ENCODE data around the gene PCCB. TPM values are rescaled to one million over a fixed set of nuclear protein-coding genes. Genes with fewer than 3 reads are reported as not detected.
A peak's percentile ranks its signal among the peaks of the same experiment; 100 is the strongest.
"Not testable (repeated sequence)": the region's sequence is repeated elsewhere in the genome, so short reads cannot be mapped to it uniquely, and the experiment has no call there.

The PCCB gene
- total RNA-seq = 10 to 100 TPM; 31.2 to 95.8 (median 60.3) TPM

DNA sequence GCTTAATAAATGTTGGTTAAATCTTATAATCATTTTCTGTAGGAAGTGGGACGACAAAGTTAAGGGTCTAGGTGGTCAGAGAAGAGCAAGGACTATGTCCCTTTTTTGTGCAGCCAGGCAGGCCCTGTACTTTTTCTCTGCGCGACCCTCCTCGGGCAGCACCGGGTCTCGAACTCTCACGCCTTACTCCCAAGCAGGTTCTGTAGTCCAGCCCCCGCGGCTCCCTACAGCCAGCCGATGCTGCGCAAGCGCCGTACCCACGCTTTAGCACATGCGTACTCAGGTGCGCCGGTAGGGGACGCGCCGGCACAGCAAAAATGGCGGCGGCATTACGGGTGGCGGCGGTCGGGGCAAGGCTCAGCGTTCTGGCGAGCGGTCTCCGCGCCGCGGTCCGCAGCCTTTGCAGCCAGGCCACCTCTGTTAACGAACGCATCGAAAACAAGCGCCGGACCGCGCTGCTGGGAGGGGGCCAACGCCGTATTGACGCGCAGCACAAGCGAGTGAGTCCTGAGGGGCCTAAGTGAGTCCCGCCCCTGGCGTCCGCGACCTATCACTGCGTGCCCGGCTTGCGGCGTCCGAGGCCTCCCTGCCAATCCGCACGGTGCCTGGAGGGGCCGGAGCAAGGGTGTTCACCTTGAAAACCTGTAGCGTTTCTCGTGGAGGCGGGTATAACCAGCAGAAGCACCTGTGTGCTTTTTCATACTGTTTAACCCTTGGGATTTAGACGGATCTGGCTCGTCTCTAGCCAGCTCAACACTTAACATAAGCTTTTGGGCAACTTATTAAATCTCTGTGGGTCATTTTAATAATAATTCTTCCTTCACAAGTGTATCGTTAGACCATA is at the start of gene PCCB:
PCCB (plus strand) TSS at position 282 of the 844 bp plus-strand sequence; CDS start at position 318, 36 bp downstream.
- no peaks in the 10 kb centered on the region for H3K27me3 ChIP-seq
- H3K4me3 ChIP-seq (replicated peaks in 1 of 3) = peak within 1 kb of the TSS; percentile 11 to 79 (median 14)
- no peaks in the 10 kb centered on the region for H3K36me3 ChIP-seq
- TF ChIP-seq, protein P1, sequence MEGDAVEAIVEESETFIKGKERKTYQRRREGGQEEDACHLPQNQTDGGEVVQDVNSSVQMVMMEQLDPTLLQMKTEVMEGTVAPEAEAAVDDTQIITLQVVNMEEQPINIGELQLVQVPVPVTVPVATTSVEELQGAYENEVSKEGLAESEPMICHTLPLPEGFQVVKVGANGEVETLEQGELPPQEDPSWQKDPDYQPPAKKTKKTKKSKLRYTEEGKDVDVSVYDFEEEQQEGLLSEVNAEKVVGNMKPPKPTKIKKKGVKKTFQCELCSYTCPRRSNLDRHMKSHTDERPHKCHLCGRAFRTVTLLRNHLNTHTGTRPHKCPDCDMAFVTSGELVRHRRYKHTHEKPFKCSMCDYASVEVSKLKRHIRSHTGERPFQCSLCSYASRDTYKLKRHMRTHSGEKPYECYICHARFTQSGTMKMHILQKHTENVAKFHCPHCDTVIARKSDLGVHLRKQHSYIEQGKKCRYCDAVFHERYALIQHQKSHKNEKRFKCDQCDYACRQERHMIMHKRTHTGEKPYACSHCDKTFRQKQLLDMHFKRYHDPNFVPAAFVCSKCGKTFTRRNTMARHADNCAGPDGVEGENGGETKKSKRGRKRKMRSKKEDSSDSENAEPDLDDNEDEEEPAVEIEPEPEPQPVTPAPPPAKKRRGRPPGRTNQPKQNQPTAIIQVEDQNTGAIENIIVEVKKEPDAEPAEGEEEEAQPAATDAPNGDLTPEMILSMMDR (IDR thresholded peaks at IDR 0.05) = peak; percentile 62 to 90 (median 84)
- TF ChIP-seq POLR2A (IDR thresholded peaks at IDR 0.05) = peak; percentile 25 to 87
- H3K4me1 ChIP-seq = peaks cover 13 to 16% of the 10 kb centered on the region in 2 donors
- DNase-seq = peak; percentile 97 to 98
- intact Hi-C loops (cut with DNase I) = loop anchor here (5.0 kb wide), 1 partner anchor 173 kb away; no protein-coding TSS in a partner anchor
- H3K27ac ChIP-seq = peak within 1 kb of the TSS; percentile 63 to 91 (median 87)
- 0 to 1% methylated on average over 37 to 49 of the region's 64 CpGs for WGBS, 2 donors
- no peaks in the 10 kb centered on the region for H3K9me3 ChIP-seq

DNA sequence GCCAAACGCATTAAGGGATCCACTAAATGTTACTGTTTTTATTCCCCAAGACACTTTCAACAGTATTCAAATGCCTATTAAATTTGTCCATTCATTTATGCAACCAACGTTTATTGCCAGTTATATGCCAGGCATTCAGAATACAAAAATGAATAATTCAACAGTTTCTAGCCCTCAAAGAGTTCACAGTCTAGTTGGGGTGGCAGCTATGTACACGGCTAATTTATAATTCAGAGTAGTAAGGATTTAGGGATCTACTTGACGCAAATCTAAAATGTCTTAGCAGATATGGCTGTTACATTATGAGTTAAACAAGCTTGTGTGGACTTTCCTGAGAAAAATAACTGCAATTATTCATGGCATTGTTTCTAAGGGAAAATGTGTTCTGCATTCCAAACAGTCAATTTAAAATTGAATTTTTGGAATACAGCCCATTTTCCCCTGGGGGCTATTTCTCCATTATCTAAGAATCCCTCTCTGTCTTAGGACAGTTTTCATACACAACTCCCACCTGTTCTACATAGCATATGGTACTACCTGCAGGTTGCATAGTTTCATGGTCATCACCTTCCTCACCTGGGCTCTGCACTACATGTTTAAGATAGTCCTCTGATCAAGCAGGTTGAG is 42.5 kb upstream of the PCCB start:
- no peaks in the 10 kb centered on the region for H3K36me3 ChIP-seq
- H3K27me3 ChIP-seq = no peaks in the 10 kb centered on the region
- no peak for DNase-seq
- no peak overlapping the region for H3K4me3 ChIP-seq (replicated peaks in 1 of 3)
- intact Hi-C loops (cut with DNase I) = no loop called here
- no peak for TF ChIP-seq POLR2A (IDR thresholded peaks at IDR 0.05)
- TF ChIP-seq, protein P1 (IDR thresholded peaks at IDR 0.05) = no peak
- H3K27ac ChIP-seq = no peak overlapping the region
- WGBS, 2 donors = 82 to 85% methylated on average over 4 of the region's 4 CpGs
- H3K9me3 ChIP-seq = no peaks in the 10 kb centered on the region
- H3K4me1 ChIP-seq = no peaks in the 10 kb centered on the region

DNA sequence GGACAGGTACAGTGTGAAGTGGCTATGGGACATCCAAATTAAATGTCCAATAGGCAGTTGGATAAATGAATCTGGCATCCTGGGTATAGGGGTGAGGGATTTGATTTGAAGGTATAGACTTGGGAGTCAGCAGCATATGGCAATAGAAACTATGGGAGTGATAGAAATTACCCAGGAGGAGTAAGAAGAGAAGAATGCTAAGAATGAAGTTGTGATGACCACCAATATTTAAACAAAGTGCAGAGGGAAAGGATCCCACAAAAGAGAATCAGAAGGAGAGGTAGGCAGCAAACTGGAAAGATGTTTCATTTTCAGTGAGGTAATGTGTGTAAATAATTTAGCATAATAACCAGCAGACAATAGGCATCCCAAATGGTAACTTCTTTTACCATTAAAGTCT is 40.2 kb upstream of the PCCB start:
- Histone ChIP-seq H3K36me3 (no peaks in the 10 kb centered on the region), H3K9me3 (no peaks in the 10 kb centered on the region), H3K27ac (no peak overlapping the region), H3K4me1 (no peaks in the 10 kb centered on the region), H3K4me3 (replicated peaks in 1 of 3) (no peak overlapping the region), H3K27me3 (no peaks in the 10 kb centered on the region)
- DNase-seq = no peak
- intact Hi-C loops (cut with DNase I) = no loop called here
- TF ChIP-seq POLR2A (IDR thresholded peaks at IDR 0.05) = no peak
- TF ChIP-seq, protein P1 (IDR thresholded peaks at IDR 0.05) = no peak

DNA sequence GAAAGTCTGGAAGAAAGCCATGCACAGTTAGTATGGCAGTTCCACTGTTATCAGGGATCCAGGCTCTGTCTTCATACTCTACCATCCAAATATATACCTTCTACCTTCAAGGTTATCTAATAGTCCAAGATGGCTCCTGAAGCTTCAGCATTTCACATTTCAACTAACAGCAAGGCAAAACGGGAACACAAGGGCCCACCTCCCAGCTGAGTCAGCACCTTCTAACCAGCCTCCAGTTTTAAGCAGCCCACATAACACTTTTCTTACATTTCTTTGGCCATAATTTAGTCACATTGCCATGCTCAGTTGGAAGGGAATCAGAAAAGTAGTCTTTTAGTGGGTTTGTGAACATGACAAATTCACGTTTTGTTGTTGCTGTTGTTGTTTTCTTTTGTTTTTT is 38.6 kb upstream of the PCCB start:
- no peak for DNase-seq
- Histone ChIP-seq H3K9me3 (no peaks in the 10 kb centered on the region), H3K4me1 (no peaks in the 10 kb centered on the region), H3K4me3 (replicated peaks in 1 of 3) (no peak overlapping the region), H3K36me3 (no peaks in the 10 kb centered on the region), H3K27me3 (no peaks in the 10 kb centered on the region), H3K27ac (no peak overlapping the region)
- TF ChIP-seq, protein P1 (IDR thresholded peaks at IDR 0.05) = no peak
- TF ChIP-seq POLR2A (IDR thresholded peaks at IDR 0.05) = no peak
- WGBS, 2 donors = 70 to 74% methylated on average over 2 of the region's 2 CpGs
- intact Hi-C loops (cut with DNase I) = no loop called here

DNA sequence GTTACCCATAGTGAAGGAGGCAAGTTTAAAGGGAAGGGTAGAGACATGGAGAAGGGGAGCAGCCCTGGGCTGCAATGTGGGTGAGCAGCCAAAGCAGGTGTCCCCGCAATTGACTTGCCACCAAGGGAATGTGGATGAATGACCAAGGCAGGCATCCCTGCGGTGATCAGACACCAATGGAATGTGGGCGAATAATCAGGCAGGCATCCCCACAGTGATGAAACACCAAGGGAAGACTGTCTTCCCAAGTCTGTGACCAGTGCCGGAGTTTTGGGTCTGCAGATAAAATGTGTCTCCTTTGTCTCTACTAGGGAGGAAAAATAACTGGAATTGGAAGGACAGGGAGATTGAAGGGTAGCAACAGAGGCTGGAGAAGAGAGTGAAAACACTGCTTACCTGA is 27.4 kb upstream of the PCCB start:
- H3K36me3 ChIP-seq; H3K9me3 ChIP-seq; H3K27me3 ChIP-seq; DNase-seq; H3K4me3 ChIP-seq (replicated peaks in 1 of 3); H3K4me1 ChIP-seq; intact Hi-C loops (cut with DNase I); H3K27ac ChIP-seq: not testable (repeated sequence)
- 95 to 98% methylated on average over 4 of the region's 4 CpGs for WGBS, 2 donors

Data from thyroid gland (tissue), 4 donors.